ENCODE data around the gene AGK.

The AGK gene

GRCh38 chr7:141551094-141551781, at the start of gene AGK:
Gene AGK, plus strand, starts transcription at chr7:141551410. Its CDS starts 4,057 bp downstream, at chr7:141555467.
- peak; percentile 63 to 68 for DNase-seq (ENCODE audit: low read depth in 2 of 2)

GRCh38 chr7:141501451-141501850, 49.8 kb upstream of the AGK start:
- no peak for DNase-seq (ENCODE audit: low read depth in 2 of 2)

GRCh38 chr7:141511316-141511675, 39.9 kb upstream of the AGK start:
- DNase-seq (ENCODE audit: low read depth in 2 of 2): no peak

GRCh38 chr7:141511676-141512396, 39.4 kb upstream of the AGK start:
- DNase-seq (ENCODE audit: low read depth in 2 of 2): no peak

GRCh38 chr7:141512597-141512996, 38.6 kb upstream of the AGK start:
- no peak for DNase-seq (ENCODE audit: low read depth in 2 of 2)

- DNase-seq (ENCODE audit: low read depth in 2 of 2): no peak
Observed at GRCh38 chr7:141513720-141514119, 37.5 kb upstream of the AGK start.

GRCh38 chr7:141515941-141516340, 35.3 kb upstream of the AGK start:
- DNase-seq (ENCODE audit: low read depth in 2 of 2): no peak

GRCh38 chr7:141519623-141520022, 31.6 kb upstream of the AGK start:
- no peak for DNase-seq (ENCODE audit: low read depth in 2 of 2)

GRCh38 chr7:141522657-141523342, 28.4 kb upstream of the AGK start:
- DNase-seq (ENCODE audit: low read depth in 2 of 2): no peak

- DNase-seq (ENCODE audit: low read depth in 2 of 2): no peak
Observed at GRCh38 chr7:141525973-141526514, 25.2 kb upstream of the AGK start.

- DNase-seq (ENCODE audit: low read depth in 2 of 2): no peak
Observed at GRCh38 chr7:141527076-141527475, 24.1 kb upstream of the AGK start.

GRCh38 chr7:141528399-141528798, 22.8 kb upstream of the AGK start:
- no peak for DNase-seq (ENCODE audit: low read depth in 2 of 2)

- peak; percentile 47 to 48 for DNase-seq (ENCODE audit: low read depth in 2 of 2)
Observed at GRCh38 chr7:141533149-141533949, 17.9 kb upstream of the AGK start.

GRCh38 chr7:141534757-141535737, 16.2 kb upstream of the AGK start:
- no peak for DNase-seq (ENCODE audit: low read depth in 2 of 2)

GRCh38 chr7:141537906-141538305, 13.3 kb upstream of the AGK start:
- DNase-seq (ENCODE audit: low read depth in 2 of 2): no peak

- DNase-seq (ENCODE audit: low read depth in 2 of 2): no peak
Observed at GRCh38 chr7:141541375-141541774, 9.8 kb upstream of the AGK start.

GRCh38 chr7:141544831-141545230, 6.4 kb upstream of the AGK start:
- no peak for DNase-seq (ENCODE audit: low read depth in 2 of 2)

GRCh38 chr7:141549582-141549981, 1.6 kb upstream of the AGK start:
- no peak for DNase-seq (ENCODE audit: low read depth in 2 of 2)

GRCh38 chr7:141550386-141551093, 670 bp upstream of the AGK start:
- no peak for DNase-seq (ENCODE audit: low read depth in 2 of 2)

GRCh38 chr7:141551782-141552181, 572 bp downstream of the AGK start:
- no peak for DNase-seq (ENCODE audit: low read depth in 2 of 2)
